SJSA1 (cell line): ENCODE data around the gene GOLPH3L. TPM values are rescaled to one million over a fixed set of nuclear protein-coding genes. Genes with fewer than 3 reads are reported as not detected.
"Not testable (repeated sequence)": the region's sequence is repeated elsewhere in the genome, so short reads cannot be mapped to it uniquely, and the experiment has no call there.

ENCODE experiments used
- DNase-seq, 2 experiments: peaks; one replicate each; pipeline ENCODE4 v3.0.0-alpha.2; 2015 to 2020; ENCODE audit warnings: low spot score in 2 of 2, low read depth in 1 of 2
- H3K27ac ChIP-seq: fragments of 250-450 bp; sonication (Bioruptor Pico); 2 replicates; pipeline ENCODE4 v1.5.1; 2020; ENCODE audit warnings: mild to moderate bottlenecking, moderate library complexity
- H3K27me3 ChIP-seq: fragments of 250-450 bp; sonication (Bioruptor Pico); replicated peaks from 2 replicates; pipeline ENCODE4 v1.5.1; 2020; ENCODE audit warnings: mild to moderate bottlenecking, moderate library complexity
- H3K36me3 ChIP-seq: fragments of 250-450 bp; sonication (Bioruptor Pico); 2 replicates; pipeline ENCODE4 v1.5.1; 2020; ENCODE audit warnings: mild to moderate bottlenecking
- H3K4me1 ChIP-seq: fragments of 250-450 bp; sonication (Bioruptor Pico); replicated peaks from 2 replicates; pipeline ENCODE4 v1.6.1; 2021; ENCODE audit warnings: mild to moderate bottlenecking
- H3K4me3 ChIP-seq: fragments of 250-450 bp; sonication (Bioruptor Pico); 2 replicates; pipeline ENCODE4 v1.5.1; 2020; ENCODE audit warnings: mild to moderate bottlenecking
- H3K9me3 ChIP-seq: fragments of 250-450 bp; sonication (Bioruptor Pico); replicated peaks from 2 replicates; pipeline ENCODE4 v1.5.1; 2020; ENCODE audit warnings: mild to moderate bottlenecking
- total RNA-seq: library from RNA; depleted of rRNA; stranded (reverse); fragments of >200 nt; shearing (Covaris generic); gene quantifications from 2 replicates; pipeline ENCODE4 v1.2.3, GENCODE V29; 2014

Gene GOLPH3L
- total RNA-seq, 1 experiment from 2014 or later, result 2.3 TPM

DNA sequence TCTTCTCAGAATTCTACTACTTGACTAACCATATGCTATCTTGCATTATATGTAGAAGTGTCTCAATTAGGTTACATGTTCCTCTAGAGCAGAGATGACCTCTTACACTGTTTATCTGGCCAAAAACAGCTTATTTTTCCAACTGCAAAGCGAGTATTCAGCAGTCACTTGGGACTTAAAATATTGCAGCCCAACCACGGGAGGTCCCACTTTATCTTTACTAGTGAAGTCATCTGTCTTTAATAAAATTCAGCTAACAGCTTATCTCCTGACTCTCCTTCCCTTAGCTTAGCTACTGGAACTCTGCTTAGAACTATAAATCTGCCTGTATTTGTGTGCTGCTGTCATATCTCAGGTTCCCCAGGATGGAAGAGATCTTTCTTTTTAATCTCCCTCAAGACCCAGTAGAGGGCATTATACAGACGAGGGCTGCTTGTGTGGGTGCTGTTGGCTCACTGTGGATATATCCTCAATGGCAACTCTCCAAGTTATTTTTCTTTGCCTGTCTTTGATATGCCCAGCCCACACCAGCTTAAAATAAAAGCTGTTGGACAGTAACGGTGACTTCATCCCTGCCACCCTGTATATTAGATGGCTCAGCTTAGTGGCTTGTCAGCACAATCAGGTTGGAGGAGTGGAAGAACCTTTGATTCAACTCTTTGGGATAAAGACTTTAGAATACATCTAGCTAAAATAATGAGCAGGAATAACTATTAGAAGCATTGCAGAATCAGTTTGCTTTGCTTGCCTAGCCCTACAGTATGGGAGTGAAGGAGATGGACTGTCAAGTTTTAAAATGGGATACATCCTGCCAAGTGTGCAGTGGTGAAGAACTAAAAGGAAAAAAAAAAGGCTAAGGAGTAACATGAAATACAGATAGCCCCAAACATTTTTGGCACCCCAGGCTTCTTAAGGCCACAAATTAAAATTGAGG, 77.1 kb downstream of the GOLPH3L start:
- DNase-seq, result peak; percentile 59 to 71
- no peaks in the 10 kb centered on the region for H3K9me3 ChIP-seq
- H3K27ac ChIP-seq, result no peak overlapping the region
- H3K4me1 ChIP-seq, result peaks cover 27% of the 10 kb centered on the region
- H3K36me3 ChIP-seq, result peaks cover 81% of the 10 kb centered on the region
- H3K27me3 ChIP-seq, result no peaks in the 10 kb centered on the region
- H3K4me3 ChIP-seq, result no peak overlapping the region

DNA sequence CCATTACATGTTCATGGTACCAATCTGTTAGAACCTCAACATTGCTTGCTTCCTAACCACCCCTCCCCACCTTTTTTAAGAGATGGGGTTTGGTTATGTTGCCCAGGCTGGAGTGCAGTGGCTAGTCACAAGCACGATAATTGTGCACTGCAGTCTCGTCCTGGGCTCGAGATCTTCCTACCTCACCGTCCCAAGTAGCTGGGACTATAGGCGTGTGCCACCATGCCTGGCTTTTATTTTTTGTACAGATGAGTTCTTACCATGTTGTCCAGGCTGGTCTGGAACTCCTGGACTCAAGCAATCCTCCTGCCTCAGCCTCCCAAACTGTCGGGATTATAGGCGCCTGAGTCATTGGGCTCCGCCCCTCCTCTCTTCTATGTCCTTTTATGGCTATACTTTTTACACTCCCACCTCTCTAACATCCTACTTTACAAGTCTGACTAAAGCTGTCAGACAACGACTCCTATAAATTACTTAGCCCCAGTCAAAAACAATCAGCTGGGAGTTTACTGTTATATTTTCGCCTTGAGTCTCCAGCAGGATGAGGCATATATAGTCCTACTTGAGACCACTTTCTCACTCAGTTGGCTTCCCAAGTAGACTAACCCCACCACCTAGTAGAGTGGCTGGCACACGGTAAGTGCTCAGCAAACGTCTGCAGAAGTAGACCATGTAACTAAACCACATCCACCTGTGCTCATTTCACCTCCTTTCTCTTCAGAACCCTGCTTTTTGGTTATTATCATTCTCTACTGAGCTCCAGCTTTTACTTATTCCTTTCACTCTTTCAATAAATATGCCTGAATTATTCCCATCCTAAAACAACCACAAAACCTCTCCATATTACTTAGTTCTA, 81.4 kb downstream of the GOLPH3L start:
- Histone ChIP-seq H3K4me3 (no peak overlapping the region), H3K27me3 (no peaks in the 10 kb centered on the region), H3K9me3 (no peaks in the 10 kb centered on the region), H3K36me3 (peaks cover 64% of the 10 kb centered on the region), H3K27ac (peak overlapping the region; percentile 14; the same call in 1 of the 2 replicates), H3K4me1 (peaks cover 62% of the 10 kb centered on the region)
- peak in 1 of 2 experiments; percentile 52 for DNase-seq

DNA sequence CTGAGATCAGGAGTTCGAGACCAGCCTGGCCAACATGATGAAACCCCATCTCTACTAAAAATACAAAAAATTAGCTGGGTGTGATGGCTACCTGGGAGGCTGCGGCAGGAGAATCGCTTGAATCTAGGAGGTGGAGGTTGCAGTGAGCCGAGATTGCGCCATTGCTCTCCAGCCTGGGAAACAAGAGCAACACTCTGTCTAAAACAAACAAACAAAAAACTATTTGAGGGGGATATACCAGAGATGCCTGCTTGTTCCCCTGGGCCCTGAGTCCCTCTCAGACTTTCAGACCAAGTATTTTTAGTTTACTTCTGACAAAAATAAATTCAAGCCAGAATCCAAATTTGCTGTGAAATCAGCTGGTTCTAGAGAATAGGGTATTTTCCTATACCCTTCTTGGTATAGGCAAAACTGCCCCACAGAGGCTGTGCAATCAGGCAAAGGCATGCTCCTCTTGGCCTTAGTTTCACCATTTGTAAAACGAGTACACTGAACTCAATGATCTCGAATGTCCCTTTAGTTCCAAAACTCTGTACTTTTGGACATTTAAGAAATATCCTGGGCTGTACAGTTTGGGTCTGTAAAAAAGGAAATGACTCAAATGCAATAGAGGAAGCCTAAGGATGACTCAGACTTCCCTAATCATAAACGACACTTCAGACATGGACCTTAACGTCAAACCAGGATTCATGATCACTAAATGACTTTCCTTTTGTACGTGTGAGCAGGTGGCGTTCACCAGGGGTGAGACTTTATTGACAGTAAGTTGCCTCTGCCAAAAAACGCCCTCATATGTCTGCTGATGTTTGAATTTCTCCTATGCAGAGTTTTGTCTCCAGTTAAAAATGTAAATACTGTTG, 83.7 kb downstream of the GOLPH3L start:
- H3K27me3 ChIP-seq, result no peaks in the 10 kb centered on the region
- H3K4me1 ChIP-seq, result peaks cover 49% of the 10 kb centered on the region
- no peak overlapping the region for H3K4me3 ChIP-seq
- H3K9me3 ChIP-seq, result no peaks in the 10 kb centered on the region
- H3K36me3 ChIP-seq, result peaks cover 43% of the 10 kb centered on the region
- H3K27ac ChIP-seq, result peak overlapping the region; percentile 98
- DNase-seq, result peak in 1 of 2 experiments; percentile 75

DNA sequence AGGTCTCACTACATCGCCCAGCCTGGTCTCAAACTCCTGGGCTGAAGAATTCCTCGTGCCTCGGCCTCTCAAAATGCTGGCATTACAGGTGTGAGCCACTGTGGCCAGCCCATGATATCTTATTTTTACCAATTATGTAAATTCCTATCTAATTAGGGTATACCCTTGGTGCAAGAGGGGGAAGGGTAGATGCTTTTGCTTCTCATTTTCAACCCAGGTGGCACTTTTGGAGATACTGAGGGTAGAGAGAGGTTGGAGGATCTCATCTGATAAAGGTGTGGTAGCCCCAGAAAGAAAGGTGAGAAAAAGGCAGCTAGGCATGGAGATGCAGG, 85.0 kb downstream of the GOLPH3L start:
- Histone ChIP-seq H3K27me3 (no peaks in the 10 kb centered on the region), H3K27ac (peak overlapping the region; percentile 98), H3K9me3 (no peaks in the 10 kb centered on the region), H3K36me3 (peaks cover 30% of the 10 kb centered on the region), H3K4me3 (no peak overlapping the region), H3K4me1 (peaks cover 49% of the 10 kb centered on the region)
- no peak for DNase-seq

DNA sequence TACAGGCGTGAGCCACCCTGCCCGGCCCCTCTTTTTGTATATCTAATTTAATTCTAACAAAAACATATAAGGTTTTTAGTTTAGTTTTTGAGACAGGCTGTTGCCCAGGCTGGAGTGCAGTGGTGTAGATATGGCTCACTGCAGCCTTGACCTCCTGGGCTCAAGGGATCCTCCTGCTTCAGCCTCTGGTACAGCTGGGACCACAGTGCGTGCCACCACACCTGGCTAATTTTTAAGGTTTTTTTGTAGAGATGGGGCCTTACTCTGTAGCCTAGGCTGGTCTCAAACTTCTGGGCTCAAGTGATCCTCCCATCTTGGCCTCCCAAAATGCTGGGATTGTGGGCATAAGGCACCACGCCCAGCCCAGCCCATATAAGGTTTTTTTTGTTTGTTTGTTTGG, 86.4 kb downstream of the GOLPH3L start:
- Histone ChIP-seq H3K36me3 (peaks cover 16% of the 10 kb centered on the region), H3K4me3 (no peak overlapping the region), H3K27me3 (no peaks in the 10 kb centered on the region), H3K27ac (peak overlapping the region; percentile 98), H3K9me3 (no peaks in the 10 kb centered on the region), H3K4me1 (peaks cover 44% of the 10 kb centered on the region)
- DNase-seq, result no peak

DNA sequence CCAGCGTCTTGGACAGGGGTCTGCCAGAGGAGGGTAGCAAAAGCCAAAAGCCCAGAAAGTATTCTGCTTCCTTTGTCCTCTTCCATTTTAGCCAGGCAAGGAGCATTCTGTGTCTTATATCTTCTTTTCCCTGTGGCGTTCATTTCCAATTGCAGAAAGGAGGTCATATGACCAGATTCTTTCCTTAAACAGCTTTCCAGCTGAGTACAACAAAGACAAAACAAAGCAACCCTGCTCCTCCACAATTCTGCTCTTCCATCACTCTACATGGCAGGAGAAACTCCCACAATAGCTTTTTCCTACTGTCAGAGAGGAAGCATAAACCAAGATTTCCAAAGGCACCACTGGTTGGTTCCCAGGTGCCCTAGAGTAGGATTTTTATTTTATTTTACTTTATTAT, 87.2 kb downstream of the GOLPH3L start:
- no peak overlapping the region for H3K4me3 ChIP-seq
- DNase-seq, result no peak
- H3K27me3 ChIP-seq, result no peaks in the 10 kb centered on the region
- no peaks in the 10 kb centered on the region for H3K9me3 ChIP-seq
- peaks cover 44% of the 10 kb centered on the region for H3K4me1 ChIP-seq
- peaks cover 10% of the 10 kb centered on the region for H3K36me3 ChIP-seq
- H3K27ac ChIP-seq, result no peak overlapping the region

DNA sequence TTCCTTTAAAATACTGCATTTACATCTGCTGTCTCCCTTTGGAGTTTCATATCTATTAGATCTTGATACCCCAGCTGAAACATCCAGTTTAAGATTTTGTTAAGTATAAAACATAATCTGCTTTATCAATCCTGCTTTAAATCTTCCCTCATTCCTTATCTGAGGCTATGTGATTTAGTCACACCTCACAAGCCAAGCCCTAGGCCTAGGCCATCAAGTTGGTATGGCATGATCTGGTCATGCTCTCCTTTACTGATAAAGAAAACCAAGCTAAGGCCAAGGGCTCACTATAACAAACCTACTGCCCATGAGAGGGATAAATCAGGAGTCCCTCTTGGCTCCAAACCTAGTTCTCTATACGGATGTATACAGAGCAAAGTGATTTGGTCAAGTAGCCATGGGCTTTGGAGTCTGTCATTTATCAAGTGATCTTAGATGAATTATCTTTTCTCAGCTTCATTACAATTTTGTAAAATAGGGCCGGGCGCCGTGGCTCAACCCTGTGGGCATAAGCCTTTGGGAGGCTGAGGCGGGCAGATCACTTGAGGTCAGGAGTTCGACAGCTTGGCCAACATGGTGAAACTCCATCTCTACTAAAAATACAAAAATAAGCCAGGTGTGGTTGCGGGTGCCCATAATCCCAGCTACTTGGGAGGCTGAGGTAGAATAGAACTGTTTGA, 90.4 kb downstream of the GOLPH3L start:
- H3K27ac ChIP-seq, result no peak overlapping the region

DNA sequence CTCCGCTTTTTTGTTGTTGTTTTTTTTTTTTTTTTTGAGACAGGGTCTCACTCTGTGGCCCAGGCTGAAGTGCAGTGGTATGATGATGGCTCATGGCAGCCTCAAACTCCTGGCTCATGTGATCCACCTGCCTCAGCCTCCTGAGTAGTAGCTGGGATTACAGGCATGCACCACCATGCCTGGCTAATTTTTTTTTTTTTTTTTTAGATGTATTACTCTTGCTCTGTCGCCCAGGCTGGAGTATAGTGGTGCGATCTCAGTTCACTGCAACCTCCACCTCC, 91.6 kb downstream of the GOLPH3L start:
- Histone ChIP-seq H3K4me1 (peaks cover 23% of the 10 kb centered on the region), H3K27ac (peak overlapping the region; percentile 92)
- not testable (repeated sequence) for H3K4me3 ChIP-seq, H3K27me3 ChIP-seq, H3K36me3 ChIP-seq, DNase-seq, H3K9me3 ChIP-seq

More for the DNA sequence above, 90.4 kb downstream of the GOLPH3L start:
- H3K4me1 ChIP-seq, result peaks cover 30% of the 10 kb centered on the region
- H3K27me3 ChIP-seq, result no peaks in the 10 kb centered on the region
- H3K4me3 ChIP-seq, result no peak overlapping the region
- no peaks in the 10 kb centered on the region for H3K9me3 ChIP-seq
- 0 out of 2 replicates have a peak, but pooled peaks cover 5% of the 10 kb centered on the region for H3K36me3 ChIP-seq
- DNase-seq, result no peak

DNA sequence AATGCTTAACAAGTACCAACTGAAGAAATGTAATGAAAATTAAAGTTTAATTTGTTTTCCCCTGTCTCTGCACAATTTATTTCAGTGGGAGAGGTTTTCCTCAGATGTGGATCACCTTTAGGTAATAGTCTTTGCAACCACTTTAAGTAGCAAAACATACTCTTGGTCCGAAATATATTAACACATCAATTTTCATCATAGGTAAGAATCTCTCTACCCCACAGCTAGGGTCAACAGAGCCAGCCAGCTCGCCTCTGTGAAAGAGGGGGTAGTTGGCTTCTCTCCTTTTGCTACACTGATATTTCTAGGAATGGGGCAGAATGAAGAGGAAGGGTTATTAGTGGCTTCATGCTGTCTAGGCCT, 92.7 kb downstream of the GOLPH3L start:
- Histone ChIP-seq H3K27ac (peak overlapping the region; percentile 92), H3K4me1 (peaks cover 23% of the 10 kb centered on the region), H3K4me3 (no peak overlapping the region), H3K27me3 (no peaks in the 10 kb centered on the region), H3K9me3 (no peaks in the 10 kb centered on the region), H3K36me3 (0 out of 2 replicates have a peak, but pooled peaks cover 5% of the 10 kb centered on the region)
- no peak for DNase-seq

DNA sequence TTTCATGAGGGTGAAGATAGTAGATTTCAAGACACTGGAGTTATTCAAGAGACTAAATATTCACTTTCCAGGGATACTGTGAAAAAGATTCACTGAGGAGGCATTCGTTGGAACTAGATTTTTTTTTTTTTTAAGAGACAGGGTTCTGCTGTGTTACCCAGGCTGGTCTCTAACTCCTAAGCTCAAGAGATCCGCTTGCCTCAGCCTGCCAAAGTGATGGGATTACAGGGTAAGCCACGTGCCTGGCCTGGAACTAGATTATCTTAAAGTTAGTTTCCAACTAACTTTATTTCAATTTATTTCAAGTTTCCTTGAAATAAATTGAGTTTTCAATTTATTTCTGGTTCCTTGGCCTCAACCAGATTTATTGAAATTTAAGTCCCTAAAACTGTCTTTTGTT, 93.2 kb downstream of the GOLPH3L start:
- Histone ChIP-seq H3K4me3 (no peak overlapping the region), H3K4me1 (peaks cover 23% of the 10 kb centered on the region), H3K9me3 (no peaks in the 10 kb centered on the region), H3K36me3 (0 out of 2 replicates have a peak, but pooled peaks cover 5% of the 10 kb centered on the region), H3K27ac (peak overlapping the region; percentile 92), H3K27me3 (no peaks in the 10 kb centered on the region)
- DNase-seq, result no peak

DNA sequence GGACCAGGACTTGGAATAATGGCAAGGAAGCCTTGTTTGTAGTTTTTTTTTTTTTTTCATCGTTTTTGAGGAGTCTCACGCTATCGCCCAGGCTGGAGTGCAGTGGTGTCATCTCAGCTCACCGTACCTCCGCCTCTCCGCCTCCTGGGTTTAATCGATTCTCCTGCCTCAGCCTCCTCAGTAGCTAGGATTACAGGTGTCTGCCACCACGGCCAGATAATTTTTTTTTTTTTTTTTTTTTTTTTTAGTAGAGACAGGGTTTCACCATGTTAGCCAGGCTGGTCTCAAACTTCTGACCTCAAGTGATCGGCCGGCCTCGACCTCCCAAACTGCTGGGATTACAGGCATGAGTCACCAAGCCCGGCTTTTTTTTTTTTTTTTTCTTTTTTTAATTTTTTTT, 94.6 kb downstream of the GOLPH3L start:
- not testable (repeated sequence) for H3K36me3 ChIP-seq, DNase-seq, H3K27me3 ChIP-seq, H3K27ac ChIP-seq, H3K9me3 ChIP-seq, H3K4me3 ChIP-seq
- peaks cover 23% of the 10 kb centered on the region for H3K4me1 ChIP-seq

DNA sequence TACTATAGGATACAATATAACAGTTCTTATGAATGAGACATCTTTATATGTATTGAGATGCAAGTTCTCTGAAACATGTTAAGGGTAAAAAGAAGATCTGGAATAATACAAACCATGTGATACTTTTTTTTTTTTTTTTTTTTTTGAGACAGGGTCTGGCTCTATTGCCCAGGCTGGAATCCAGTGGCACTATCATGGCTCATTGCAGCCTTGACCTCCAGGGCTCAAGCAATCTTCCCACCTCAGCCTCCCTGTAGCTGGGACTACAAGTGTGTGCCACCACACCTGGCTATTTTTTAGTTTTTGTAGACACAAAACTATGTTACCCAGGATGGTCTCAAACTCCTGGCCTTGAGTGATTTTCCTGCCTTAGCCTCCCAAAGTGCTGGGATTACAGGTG, 95.4 kb downstream of the GOLPH3L start:
- Histone ChIP-seq H3K4me3 (no peak overlapping the region), H3K4me1 (peaks cover 23% of the 10 kb centered on the region), H3K27ac (no peak overlapping the region), H3K9me3 (no peaks in the 10 kb centered on the region), H3K36me3 (0 out of 2 replicates have a peak, but pooled peaks cover 5% of the 10 kb centered on the region), H3K27me3 (no peaks in the 10 kb centered on the region)
- no peak for DNase-seq

DNA sequence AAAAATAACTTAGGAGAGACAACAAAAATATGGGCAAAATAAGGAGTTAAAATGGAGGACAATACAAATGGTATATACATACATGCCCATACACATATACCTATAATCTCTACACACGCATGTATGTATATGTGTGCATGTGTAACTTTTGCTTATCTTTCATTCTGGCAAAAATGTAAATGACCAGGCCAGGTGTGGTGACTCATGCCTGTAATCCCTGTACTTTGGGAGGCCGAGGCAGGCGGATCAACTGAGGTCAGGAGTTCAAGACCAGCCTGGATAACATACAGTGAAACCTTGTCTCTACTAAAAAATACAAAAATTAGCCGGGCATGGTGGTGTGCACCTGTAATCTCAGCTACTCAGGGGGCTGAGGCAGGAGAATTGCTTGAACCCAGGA, 98.6 kb downstream of the GOLPH3L start:
- not testable (repeated sequence) for H3K4me1 ChIP-seq, H3K27me3 ChIP-seq, H3K4me3 ChIP-seq, H3K36me3 ChIP-seq, H3K9me3 ChIP-seq, H3K27ac ChIP-seq, DNase-seq
